ENCODE results near the gene KRT28. TPM values are rescaled to one million over a fixed set of nuclear protein-coding genes. Genes with fewer than 3 reads are reported as not detected.

The KRT28 gene
- total and polyA plus RNA-seq, 2 experiments from 2014 or later, result not detected

DNA sequence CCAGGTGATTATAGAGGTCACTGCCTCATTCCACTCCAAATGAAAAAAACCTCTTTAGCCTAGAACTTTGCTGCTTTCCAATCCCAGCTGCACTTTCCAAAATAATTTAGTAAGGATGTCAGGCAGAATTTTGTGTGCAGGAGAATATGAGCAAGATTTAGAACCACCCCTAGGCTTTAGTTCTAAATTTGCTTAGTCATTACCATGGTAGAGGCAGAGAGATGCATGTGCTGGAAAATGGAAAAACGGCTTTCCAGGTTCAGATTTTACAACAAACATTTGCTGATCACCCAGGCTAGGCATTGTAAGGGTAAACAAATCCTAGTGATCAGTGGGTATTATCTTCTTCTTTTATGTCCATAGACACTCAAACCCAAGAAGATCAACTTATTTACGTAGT is 34.1 kb downstream of the KRT28 start:
- no peak overlapping the region for H3K27ac ChIP-seq (ENCODE audit: low read depth)
- H3K4me1 ChIP-seq (ENCODE audit: insufficient read depth), result no peaks in the 10 kb centered on the region
- Mint-ChIP-seq H3K9me3 (peaks cover 31% of the 10 kb centered on the region), H3K27me3 (ENCODE audit: insufficient read depth, low read depth, poor library complexity) (no peaks in the 10 kb centered on the region), H3K27ac (0 out of 2 replicates have a peak overlapping the region, but pooled peaks have one; percentile 35), H3K4me3 (no peak overlapping the region), H3K4me1 (no peaks in the 10 kb centered on the region), H3K36me3 (ENCODE audit: low read depth) (no peaks in the 10 kb centered on the region)
- no peaks in the 10 kb centered on the region for H3F3A ChIP-seq (replicated peaks; ENCODE audit: low read depth)
- TF ChIP-seq, protein P1, sequence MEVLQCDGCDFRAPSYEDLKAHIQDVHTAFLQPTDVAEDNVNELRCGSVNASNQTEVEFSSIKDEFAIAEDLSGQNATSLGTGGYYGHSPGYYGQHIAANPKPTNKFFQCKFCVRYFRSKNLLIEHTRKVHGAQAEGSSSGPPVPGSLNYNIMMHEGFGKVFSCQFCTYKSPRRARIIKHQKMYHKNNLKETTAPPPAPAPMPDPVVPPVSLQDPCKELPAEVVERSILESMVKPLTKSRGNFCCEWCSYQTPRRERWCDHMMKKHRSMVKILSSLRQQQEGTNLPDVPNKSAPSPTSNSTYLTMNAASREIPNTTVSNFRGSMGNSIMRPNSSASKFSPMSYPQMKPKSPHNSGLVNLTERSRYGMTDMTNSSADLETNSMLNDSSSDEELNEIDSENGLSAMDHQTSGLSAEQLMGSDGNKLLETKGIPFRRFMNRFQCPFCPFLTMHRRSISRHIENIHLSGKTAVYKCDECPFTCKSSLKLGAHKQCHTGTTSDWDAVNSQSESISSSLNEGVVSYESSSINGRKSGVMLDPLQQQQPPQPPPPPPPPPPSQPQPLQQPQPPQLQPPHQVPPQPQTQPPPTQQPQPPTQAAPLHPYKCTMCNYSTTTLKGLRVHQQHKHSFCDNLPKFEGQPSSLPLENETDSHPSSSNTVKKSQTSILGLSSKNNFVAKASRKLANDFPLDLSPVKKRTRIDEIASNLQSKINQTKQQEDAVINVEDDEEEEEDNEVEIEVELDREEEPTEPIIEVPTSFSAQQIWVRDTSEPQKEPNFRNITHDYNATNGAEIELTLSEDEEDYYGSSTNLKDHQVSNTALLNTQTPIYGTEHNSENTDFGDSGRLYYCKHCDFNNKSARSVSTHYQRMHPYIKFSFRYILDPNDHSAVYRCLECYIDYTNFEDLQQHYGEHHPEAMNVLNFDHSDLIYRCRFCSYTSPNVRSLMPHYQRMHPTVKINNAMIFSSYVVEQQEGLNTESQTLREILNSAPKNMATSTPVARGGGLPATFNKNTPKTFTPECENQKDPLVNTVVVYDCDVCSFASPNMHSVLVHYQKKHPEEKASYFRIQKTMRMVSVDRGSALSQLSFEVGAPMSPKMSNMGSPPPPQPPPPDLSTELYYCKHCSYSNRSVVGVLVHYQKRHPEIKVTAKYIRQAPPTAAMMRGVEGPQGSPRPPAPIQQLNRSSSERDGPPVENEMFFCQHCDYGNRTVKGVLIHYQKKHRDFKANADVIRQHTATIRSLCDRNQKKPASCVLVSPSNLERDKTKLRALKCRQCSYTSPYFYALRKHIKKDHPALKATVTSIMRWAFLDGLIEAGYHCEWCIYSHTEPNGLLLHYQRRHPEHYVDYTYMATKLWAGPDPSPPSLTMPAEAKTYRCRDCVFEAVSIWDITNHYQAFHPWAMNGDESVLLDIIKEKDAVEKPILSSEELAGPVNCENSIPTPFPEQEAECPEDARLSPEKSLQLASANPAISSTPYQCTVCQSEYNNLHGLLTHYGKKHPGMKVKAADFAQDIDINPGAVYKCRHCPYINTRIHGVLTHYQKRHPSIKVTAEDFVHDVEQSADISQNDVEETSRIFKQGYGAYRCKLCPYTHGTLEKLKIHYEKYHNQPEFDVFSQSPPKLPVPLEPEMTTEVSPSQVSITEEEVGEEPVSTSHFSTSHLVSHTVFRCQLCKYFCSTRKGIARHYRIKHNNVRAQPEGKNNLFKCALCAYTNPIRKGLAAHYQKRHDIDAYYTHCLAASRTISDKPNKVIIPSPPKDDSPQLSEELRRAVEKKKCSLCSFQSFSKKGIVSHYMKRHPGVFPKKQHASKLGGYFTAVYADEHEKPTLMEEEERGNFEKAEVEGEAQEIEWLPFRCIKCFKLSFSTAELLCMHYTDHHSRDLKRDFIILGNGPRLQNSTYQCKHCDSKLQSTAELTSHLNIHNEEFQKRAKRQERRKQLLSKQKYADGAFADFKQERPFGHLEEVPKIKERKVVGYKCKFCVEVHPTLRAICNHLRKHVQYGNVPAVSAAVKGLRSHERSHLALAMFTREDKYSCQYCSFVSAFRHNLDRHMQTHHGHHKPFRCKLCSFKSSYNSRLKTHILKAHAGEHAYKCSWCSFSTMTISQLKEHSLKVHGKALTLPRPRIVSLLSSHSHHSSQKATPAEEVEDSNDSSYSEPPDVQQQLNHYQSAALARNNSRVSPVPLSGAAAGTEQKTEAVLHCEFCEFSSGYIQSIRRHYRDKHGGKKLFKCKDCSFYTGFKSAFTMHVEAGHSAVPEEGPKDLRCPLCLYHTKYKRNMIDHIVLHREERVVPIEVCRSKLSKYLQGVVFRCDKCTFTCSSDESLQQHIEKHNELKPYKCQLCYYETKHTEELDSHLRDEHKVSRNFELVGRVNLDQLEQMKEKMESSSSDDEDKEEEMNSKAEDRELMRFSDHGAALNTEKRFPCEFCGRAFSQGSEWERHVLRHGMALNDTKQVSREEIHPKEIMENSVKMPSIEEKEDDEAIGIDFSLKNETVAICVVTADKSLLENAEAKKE (CRISPR knock-in tag; IDR thresholded peaks at IDR 0.05), result no peak
- TF ChIP-seq EZH2phosphoT487 (IDR thresholded peaks at IDR 0.05; ENCODE audit: unreplicated experiment) (no peak), NANOG (IDR thresholded peaks at IDR 0.05; ENCODE audit: borderline replicate concordance) (no peak), EZH2 (IDR thresholded peaks at IDR 0.05; ENCODE audit: low read depth, unreplicated experiment) (no peak), STAT1 (IDR thresholded peaks at IDR 0.05; ENCODE audit: unreplicated experiment) (no peak), JUNB (IDR thresholded peaks at IDR 0.05; ENCODE audit: unreplicated experiment) (no peak), POLR2AphosphoS5 (IDR thresholded peaks at IDR 0.05; ENCODE audit: low read depth) (no peak), ZNF331 (CRISPR knock-in tag; IDR thresholded peaks at IDR 0.05; ENCODE audit: low read depth) (no peak), ZNF114 (CRISPR knock-in tag; IDR thresholded peaks at IDR 0.05) (no peak), CREB1 (CRISPR knock-in tag; IDR thresholded peaks at IDR 0.05; ENCODE audit: low read depth) (no peak)
- TF ChIP-seq, protein P2, sequence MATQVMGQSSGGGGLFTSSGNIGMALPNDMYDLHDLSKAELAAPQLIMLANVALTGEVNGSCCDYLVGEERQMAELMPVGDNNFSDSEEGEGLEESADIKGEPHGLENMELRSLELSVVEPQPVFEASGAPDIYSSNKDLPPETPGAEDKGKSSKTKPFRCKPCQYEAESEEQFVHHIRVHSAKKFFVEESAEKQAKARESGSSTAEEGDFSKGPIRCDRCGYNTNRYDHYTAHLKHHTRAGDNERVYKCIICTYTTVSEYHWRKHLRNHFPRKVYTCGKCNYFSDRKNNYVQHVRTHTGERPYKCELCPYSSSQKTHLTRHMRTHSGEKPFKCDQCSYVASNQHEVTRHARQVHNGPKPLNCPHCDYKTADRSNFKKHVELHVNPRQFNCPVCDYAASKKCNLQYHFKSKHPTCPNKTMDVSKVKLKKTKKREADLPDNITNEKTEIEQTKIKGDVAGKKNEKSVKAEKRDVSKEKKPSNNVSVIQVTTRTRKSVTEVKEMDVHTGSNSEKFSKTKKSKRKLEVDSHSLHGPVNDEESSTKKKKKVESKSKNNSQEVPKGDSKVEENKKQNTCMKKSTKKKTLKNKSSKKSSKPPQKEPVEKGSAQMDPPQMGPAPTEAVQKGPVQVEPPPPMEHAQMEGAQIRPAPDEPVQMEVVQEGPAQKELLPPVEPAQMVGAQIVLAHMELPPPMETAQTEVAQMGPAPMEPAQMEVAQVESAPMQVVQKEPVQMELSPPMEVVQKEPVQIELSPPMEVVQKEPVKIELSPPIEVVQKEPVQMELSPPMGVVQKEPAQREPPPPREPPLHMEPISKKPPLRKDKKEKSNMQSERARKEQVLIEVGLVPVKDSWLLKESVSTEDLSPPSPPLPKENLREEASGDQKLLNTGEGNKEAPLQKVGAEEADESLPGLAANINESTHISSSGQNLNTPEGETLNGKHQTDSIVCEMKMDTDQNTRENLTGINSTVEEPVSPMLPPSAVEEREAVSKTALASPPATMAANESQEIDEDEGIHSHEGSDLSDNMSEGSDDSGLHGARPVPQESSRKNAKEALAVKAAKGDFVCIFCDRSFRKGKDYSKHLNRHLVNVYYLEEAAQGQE (IDR thresholded peaks at IDR 0.05; ENCODE audit: unreplicated experiment), result no peak
- TF ChIP-seq, protein P3, sequence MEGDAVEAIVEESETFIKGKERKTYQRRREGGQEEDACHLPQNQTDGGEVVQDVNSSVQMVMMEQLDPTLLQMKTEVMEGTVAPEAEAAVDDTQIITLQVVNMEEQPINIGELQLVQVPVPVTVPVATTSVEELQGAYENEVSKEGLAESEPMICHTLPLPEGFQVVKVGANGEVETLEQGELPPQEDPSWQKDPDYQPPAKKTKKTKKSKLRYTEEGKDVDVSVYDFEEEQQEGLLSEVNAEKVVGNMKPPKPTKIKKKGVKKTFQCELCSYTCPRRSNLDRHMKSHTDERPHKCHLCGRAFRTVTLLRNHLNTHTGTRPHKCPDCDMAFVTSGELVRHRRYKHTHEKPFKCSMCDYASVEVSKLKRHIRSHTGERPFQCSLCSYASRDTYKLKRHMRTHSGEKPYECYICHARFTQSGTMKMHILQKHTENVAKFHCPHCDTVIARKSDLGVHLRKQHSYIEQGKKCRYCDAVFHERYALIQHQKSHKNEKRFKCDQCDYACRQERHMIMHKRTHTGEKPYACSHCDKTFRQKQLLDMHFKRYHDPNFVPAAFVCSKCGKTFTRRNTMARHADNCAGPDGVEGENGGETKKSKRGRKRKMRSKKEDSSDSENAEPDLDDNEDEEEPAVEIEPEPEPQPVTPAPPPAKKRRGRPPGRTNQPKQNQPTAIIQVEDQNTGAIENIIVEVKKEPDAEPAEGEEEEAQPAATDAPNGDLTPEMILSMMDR (conservative IDR thresholded peaks at IDR 0.05; ENCODE audit: low read depth in 2 of 2), result no peak
- TF ChIP-seq, protein P4, sequence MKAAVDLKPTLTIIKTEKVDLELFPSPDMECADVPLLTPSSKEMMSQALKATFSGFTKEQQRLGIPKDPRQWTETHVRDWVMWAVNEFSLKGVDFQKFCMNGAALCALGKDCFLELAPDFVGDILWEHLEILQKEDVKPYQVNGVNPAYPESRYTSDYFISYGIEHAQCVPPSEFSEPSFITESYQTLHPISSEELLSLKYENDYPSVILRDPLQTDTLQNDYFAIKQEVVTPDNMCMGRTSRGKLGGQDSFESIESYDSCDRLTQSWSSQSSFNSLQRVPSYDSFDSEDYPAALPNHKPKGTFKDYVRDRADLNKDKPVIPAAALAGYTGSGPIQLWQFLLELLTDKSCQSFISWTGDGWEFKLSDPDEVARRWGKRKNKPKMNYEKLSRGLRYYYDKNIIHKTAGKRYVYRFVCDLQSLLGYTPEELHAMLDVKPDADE (IDR thresholded peaks at IDR 0.05), result no peak
- H2AFZ ChIP-seq, result 0 out of 2 replicates have a peak overlapping the region, but pooled peaks have one; percentile 29
- DNase-seq (ENCODE audit: low spot score) (no peak), ATAC-seq (no peak)
- H3K79me2 ChIP-seq (replicated peaks; ENCODE audit: insufficient read depth), result no peaks in the 10 kb centered on the region
- H3K9me2 ChIP-seq (ENCODE audit: insufficient read depth), result no peaks in the 10 kb centered on the region
- H3K36me3 ChIP-seq (ENCODE audit: insufficient read depth), result no peaks in the 10 kb centered on the region
- H3K27me3 ChIP-seq (ENCODE audit: insufficient read depth), result no peaks in the 10 kb centered on the region
- H3K4me2 ChIP-seq, result no peak overlapping the region
- H3K4me3 ChIP-seq, result no peak overlapping the region
- H4K20me1 ChIP-seq (replicated peaks; ENCODE audit: insufficient read depth), result no peaks in the 10 kb centered on the region

Data from GM23338 (cell line).